ENCODE results near the gene MRAP.

GRCh38 chr21:32256251-32256650 is 42.4 kb upstream of the MRAP start:
- TF ChIP-seq POLR2A (IDR thresholded peaks at IDR 0.05) (no peak), CTCF (IDR thresholded peaks at IDR 0.05) (no peak)
